Stimulated activated naive CD4-positive, alpha-beta T cell treated with Interleukin-2 at 50 U/mL for 16 hours (primary cell): ENCODE results near the gene ZIC3.
"Not testable (repeated sequence)": the region's sequence is repeated elsewhere in the genome, so short reads cannot be mapped to it uniquely, and the experiment has no call there.

ENCODE experiments used
- DNase-seq: peaks from one replicate; lab custom pipeline; 2025; lab: John Stamatoyannopoulos, UW

Gene ZIC3

DNA sequence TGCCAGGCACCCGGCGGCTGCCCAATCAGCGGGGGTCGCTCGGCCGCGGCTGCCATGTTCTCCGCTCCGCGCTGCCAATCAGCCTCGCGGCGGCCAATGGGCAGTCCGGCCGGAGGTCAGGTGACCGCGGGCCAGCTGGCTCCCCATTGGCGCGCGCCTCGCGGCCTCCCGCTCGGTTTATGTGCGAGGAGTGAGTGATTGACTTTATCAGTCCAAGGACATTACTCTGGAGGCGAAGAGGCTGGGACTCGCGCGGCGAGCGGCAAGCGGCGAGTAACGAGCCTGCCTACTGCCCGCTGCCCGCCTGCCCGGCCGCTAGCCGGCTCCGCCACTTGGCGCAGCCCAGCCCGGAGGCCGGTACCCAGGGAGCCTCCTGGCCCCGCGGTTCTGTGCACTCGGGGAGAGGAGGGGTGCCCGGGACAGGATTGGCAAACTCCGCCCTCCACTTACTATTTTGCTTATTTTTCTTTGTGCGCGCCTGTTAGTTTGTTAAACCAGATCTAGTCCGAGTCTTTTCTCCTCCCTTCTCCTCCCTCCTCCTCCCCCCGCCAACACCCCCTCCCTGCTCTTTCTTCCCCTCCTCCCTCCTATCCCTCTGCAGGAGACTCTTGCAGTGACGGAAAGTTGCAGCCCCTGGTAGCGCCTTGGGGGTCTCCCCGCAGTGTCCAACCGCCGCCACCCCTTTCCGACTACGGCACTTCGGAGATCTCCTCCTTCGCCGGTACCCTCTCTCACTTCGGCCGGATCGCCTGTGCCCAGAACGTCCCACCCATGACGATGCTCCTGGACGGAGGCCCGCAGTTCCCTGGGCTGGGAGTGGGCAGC is at the start of gene ZIC3:
Gene ZIC3 (plus strand): TSS at position 207 of the 825 bp plus-strand sequence. CDS start 565 bp downstream, at position 772.
- no peak for DNase-seq

DNA sequence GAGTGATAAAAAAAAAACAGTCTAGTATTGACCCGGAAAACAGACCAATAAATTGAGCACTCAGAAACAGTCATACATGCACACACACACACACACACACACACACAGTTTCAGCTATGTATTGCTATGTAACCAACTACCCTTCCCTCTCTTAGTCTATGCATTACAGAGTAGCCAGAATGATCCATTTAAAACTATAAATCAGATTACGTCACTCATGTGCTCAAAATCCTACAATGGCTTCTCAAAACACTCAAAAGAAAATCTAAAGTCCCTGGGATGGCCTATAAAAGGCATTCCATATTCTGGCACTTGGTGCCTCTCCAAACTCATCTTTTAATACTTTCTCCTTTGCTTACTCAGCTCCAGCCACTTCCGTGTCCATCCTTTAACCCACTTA is 46.5 kb upstream of the ZIC3 start:
- DNase-seq: no peak

DNA sequence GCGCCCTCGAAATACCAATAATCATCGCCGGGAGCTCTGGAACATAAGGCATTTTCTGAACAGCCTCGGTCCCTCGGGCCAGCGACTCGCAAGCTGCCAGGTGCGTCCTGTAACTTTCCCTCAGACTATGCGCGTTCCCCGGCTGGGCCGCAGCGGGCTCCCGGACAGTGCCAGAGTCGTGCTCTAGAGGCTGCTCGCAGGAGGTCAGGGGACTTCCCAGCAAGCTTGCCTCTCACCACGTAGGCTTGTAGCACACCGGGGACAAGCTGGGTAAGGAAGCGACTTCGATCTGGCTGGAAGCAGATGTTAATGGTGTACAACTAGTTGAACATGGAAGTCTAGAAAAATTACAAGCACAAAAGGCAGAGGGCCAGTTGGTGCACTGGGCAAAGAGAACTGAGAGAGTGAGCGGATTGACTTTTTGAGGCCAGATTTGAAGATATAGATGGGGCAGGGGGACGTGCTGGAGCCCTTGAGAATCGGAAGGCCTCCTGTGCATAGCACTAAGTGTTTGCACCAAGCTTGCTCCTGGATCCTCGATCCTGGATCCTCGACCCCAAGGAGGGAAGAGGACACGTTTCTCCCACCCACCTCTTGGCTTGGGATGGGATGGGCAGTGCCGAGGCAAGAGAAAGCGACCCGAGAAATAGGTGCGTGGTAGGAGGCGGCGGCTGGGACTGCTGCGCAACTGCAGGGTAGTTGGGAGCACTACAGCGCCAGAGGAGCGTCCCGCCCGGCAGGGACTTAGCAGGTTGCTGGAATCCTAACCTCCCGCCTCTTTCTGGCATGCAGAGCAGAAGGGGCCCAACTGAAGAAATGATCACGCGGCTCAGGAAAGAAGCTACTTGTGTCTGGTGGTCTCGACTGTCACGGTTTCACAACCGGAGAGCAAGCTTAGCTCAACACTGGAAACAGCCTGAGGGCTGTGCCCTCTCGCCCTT is 19.9 kb upstream of the ZIC3 start:
- no peak for DNase-seq

DNA sequence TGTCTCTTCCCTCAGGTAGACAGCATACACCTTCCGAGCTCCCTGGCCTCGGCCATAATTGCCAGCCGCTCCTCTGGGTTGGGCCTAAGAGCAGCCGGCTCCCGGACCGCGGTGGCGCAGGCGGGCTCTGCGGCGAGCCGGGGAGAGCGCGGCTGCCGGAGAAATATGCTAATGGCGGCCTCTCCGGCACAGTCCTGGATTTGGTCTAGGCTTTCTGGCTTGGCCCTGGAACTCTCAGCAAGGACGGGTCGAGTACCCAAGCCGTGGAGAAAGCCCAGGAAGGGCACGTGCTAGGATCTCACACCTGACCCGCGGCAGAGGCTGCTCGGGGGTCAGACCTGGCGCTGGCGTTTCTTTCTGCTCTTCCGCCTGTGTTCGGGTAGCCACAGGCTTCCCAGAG is 18.6 kb upstream of the ZIC3 start:
- no peak for DNase-seq

DNA sequence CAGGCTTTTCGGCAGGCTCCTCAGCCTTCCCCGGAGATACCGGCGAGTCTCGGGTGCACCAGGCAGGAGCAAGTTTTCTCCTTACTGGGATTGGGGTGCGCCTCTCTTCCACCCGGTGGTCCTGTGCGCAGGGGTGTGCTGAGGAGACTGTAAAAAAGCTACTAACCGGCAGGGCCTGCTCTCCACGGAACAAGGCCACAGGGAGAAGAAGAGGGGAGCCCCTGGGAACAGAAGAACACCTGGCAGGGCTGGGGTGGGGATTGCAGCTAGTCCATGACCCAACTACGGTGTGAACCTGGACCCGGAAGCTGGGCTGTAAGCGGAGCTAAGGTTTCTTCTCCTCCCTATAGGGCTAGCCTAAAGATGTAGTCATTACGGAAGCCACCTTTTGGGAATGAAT is 17.7 kb upstream of the ZIC3 start:
- no peak for DNase-seq

DNA sequence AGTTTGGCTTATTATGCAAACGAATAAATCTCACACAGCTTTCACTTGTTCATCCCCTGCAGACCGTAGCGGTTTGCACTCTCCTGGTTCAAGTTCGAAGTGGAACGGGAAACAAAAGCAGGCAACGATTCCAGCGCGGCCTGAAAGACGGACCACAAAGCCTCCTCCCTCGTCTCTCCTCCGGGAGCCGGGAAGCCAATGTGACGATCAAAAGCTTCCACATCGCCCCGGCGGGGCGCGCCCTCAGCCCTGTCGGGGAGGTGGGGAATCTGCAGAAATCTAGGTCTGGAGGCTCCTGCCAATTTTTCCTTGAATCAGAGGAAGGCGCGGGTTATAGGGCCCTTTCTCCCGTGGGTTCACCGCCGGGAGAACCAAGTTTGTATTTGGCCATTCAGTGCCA is 16.9 kb upstream of the ZIC3 start:
- DNase-seq: no peak

DNA sequence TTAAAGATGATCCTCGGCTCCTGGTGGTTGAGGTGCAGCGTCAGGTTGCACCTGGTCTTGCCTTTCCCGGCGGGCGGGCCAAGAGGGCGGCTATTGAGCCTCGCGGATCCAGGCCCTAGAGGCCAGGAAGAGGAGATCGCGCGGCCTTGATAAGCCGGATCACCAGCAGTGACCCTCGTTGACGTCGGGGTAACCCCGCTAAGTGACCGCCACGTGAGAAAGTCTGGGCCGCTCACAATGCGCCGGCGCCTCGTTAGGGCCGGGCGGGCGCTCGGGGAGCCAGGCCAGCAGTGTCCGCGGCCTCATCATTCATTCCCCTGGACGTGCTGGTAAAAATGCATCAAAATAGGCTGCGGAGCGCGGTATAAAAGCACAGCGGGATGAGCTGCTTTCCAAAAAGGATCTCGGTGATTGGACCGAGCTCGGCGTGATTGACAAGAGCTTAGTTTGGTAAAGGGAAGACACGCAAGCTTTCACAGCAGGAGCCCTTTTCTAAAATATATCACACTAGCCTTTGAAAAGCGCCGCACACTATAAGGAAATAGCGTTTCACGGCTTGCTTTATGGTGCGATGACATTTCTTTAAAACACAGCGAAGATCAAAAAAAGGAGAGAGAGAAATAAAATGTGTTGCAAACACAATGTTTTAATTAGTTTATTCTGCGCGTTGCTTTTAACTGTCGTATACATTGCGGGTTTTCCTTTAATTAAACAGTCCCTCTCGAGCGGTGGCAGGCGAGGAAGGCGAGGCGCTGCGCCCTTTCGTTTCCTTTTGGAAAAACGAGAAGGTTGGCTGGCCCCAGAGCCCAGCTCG is 15.9 kb upstream of the ZIC3 start:
- no peak for DNase-seq

DNA sequence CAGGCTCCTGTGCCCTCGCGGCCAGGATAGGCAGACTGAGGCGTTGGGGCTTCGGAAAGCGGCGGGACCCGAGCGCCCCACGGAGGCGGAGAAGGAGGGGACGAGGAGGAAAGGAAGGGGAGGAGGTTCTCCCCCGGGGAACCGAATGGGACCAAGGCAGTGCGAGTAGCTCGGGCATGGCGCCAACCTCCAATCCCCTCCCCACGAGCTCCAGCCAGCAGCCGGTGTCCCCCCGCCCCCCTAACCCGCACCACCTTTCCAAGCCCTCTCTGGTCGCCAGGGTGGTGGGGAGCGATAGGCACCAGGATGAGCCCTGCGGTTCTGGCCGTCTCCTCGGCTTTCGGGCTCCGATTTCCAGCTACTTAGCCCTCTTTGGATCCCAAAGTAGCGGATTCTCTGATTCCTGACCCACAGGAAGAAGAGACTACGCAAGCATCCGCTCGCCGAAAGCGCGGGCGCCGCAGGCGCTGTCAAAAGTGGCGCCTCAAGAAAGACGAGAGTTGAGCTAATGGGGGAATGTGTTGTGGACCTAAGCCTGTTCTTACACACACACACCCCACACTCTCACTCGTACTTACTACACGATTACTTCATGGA is 15.2 kb upstream of the ZIC3 start:
- no peak for DNase-seq

DNA sequence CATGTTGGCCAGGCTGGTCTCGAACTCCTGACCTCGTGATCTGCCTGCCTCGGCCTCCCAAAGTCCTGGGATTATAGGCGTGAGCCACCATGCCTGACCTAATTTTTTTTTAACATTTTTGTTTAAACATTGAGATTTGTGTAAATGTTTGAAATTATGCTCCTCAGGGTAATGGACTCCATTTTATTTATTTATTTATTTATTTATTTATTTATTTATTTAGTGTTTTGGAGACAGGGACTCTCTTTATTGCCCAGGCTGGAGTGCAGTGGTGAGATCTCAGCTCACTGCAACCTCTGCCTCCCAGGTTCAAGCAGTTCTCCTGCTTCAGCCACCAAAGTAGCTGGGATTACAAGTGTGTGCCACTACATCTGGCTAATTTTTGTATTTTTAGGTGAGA is 13.8 kb upstream of the ZIC3 start:
- DNase-seq: not testable (repeated sequence)

DNA sequence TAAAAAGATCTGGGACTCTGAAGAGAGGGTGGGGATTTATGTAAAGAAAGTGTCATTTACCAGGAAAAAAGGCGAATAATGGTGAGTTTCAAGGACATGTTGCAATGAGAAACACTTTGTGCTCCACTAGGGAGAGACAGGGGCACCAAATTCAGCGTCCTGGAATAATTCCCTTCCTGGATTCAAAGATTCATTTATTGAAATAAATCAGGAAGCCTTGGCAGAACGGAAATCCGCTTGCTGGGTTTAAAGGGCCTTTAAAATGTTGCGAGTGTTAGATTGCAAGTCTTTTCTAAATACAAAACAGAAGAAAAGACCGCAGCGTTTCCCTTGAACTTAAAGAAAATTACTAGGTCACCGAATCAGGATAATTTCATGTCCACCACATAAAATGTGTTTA is 3.8 kb upstream of the ZIC3 start:
- DNase-seq: no peak

DNA sequence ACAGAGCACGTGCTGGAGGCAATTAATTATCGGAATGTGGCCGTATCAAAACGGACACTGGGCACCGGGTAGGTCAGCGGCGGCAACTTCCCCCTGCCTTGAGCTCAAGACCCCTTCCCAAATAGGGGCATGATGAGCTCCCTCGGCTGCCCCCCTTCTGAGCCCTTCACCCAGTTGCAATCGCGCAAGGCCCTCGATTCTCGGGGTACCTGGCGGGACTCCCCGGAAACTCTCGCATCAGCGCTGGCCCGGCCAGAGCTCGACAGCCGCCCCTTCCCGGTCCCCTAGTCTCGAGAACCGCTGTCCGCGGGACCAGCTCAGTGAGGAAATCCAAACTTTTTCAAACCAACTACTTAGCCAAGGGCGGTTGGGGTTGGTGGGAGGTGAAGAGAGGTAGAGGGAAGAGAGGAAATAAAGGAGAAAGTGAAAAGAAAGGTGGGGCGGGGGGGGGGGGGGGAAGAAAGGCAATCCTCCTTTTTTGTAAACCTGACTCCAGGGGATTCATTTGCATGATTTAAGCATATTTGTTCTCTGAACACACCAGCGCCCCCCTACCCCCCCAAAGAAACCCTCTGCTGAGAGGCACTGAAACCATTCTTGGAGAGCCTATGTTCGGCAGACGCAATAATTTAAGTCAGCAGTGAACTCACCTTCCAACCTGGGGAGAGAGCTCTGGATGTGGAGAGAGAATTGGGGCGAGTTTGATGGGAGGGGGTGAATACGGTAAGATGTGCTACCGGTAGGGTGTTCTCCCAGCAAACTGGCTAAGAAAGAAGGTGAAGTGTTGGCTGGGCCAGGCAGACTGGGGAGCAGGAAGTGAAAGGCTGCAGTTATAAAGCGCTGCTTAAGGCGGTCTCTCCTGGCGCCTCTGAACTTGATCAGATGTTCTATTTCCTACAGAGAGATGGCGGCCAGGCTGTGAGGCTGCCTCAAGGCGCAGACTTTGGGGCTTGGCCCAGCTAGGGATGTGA is 2.0 kb upstream of the ZIC3 start:
- DNase-seq: no peak

DNA sequence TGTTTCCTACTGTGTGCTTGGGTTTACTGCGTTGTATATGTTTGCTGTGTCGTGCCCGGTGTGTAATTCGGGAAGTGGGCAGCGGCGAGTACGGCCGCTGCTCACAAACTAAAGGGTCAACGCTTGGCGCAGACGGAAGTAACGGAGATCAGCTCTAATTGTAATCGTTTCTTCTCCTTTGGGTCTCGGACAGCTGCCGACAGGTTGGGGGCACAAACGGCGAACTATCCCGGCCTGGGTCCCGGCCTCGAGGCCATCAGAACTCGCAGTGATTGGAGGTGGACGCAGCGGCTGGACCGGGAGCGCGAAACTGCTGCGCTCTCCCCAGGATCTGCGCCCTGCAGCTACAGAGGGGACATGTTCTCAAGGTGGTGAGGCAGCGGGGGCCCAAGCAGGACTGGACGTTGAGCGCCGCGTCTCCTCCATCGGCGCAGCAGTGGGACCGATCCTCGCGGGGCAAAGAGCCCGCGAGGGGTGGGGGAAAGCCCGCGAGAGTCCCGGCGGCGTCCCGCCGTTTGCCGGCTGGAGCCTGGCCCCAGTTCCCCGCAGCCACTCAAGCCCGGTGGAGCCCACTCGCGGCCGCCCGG is 516 bp upstream of the ZIC3 start:
- DNase-seq: no peak

DNA sequence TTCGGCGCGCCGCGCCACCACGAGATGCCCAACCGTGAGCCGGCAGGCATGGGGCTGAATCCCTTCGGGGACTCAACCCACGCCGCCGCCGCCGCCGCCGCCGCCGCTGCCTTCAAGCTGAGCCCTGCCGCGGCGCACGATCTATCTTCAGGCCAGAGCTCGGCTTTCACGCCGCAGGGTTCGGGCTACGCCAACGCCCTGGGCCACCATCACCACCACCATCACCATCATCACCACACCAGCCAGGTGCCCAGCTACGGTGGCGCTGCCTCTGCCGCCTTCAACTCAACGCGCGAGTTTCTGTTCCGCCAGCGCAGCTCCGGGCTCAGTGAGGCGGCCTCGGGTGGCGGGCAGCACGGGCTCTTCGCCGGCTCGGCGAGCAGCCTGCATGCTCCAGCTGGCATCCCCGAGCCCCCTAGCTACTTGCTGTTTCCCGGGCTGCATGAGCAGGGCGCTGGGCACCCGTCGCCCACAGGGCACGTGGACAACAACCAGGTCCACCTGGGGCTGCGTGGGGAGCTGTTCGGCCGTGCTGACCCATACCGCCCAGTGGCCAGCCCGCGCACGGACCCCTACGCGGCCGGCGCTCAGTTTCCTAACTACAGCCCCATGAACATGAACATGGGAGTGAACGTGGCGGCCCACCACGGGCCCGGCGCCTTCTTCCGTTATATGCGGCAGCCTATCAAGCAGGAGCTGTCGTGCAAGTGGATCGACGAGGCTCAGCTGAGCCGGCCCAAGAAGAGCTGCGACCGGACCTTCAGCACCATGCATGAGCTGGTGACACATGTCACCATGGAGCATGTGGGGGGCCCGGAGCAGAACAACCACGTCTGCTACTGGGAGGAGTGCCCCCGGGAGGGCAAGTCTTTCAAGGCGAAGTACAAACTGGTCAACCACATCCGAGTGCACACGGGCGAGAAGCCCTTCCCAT is 1.1 kb downstream of the ZIC3 start:
- DNase-seq: no peak

DNA sequence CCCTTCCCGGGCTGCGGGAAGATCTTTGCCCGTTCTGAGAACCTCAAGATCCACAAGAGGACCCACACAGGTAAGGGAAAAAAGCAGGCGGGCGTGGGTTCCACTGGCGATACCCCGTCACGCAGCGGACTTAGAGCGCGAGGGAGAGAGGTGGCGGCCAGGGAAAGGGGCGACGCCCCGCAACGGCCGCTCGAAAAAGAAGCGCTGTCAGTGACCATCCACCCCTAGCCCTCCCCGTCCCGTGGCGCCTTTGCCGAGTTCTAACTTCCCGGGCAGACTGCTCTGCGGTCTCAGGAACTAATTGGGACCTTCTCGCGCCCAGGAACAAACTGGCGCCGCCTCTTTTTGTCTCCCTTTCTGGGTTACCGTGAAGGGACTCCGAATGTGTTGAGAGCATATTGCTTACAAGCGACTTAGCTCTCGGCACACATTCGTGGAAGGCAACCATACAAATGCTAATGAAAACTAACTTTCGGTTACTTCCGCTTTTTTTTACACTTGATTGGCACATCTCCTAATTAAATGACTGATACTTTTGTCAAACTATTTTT is 1.8 kb downstream of the ZIC3 start:
- no peak for DNase-seq

DNA sequence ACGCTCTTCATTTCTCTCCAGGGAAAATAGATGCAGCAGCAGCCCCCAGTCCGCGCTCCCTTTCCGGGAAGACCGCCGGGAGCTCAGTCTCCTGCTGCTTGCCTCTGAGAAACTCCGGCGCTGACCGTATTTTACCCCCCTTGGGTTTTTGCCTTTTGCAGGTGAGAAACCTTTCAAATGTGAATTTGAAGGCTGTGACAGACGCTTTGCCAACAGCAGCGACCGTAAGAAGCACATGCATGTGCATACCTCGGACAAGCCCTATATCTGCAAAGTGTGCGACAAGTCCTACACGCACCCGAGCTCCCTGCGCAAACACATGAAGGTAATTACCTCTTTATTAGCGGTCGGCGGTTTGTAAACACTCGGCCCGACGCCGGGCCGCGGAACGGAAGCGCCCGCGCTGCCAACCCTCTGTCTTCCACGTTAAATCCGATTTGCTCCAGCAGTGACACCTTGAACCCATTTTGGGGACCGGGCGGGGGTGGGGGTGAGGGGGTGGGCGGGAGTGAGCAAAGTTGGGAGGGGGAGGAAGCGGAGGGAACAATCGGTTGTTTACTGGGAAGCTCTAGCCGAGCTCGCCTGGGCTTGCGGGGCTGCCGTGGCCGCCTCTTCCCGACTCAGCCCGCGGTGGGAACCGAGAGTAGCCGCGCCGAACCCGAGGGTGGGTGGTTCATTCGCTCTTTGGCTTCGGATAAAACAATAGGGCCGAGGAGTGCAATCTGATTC is 3.0 kb downstream of the ZIC3 start:
- no peak for DNase-seq

DNA sequence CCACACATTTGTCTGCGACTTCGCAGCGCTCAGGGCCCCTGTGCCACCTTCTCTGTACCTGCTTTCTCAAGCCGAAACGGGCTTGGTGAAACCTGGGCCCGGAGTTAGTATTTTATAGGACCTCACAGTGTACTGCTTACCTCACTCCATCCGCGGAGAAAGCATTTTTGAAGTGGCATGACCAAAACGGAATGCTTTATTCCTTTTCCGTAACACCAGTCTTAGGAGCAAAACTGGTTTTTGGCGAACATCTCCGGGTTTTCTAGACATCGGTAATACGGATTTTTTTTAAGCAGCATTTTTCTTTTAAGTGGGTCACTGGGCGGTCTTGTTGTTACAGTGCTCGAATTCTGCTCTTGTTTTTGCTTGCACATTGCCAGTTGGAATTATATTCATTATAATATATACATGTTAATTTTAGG is 3.6 kb downstream of the ZIC3 start:
- no peak for DNase-seq

DNA sequence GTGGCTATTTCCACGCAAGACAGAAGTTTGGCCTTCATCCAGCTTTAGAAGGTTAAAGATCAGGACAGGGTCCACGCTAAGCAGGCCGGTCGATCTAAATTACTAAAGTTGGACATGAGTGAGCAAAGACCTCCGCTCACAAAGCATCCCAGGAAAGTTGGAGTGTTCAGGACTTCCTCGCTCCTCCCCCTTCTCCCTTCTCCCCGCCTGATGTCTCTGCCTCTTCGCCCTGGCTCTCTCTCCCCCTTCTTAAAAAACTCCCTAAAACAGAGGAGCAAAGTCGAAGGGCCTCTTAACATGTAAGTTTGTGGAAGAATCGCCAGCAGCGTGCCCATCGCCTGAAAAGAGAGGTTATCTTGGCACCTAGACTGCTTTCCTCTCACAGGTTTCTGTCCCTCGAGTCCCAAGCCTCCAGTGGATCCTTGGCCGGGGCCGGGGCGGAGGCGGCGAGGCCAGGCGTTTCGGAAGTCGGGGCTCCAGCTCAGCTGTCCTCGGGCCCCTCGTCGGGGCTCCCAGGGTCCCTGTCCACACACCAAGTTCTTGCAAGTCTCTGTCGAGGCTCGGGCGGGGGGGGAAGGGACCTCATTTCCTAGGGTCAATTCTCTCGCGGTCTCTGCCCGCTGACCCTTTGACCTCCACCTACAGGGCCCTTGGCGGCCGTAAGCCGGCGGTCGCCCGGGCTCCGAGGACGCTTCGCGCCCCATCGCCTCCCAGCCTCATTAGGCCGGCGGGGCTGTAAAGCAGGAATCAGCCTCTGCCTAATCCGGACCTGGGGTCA is 7.6 kb downstream of the ZIC3 start:
- no peak for DNase-seq
